H1 (cell line): ENCODE measurements around the gene TINAGL1. TPM values are rescaled to one million over a fixed set of nuclear protein-coding genes. Genes with fewer than 3 reads are reported as not detected.

Experiments
- CTCF ChIA-PET: fragments of 300-600 bp; sonication (Branson Sonifier 250); formaldehyde crosslinking; loops from one replicate; lab custom pipeline; 2021; ENCODE audit not compliant: partially characterized antibody; lab: Charles Lee
- POLR2A ChIA-PET: fragments of 300-600 bp; sonication (Branson Sonifier 250); formaldehyde crosslinking; loops from one replicate; lab custom pipeline; 2021; ENCODE audit warnings: inconsistent platforms; ENCODE audit not compliant: partially characterized antibody; lab: Charles Lee
- DNase-seq, 2 experiments: peaks; one replicate each; pipeline versions ENCODE4 v3.0.0 to v3.0.0-alpha.2; 2010 to 2022; ENCODE audit warnings: low spot score in 2 of 2, low read depth in 1 of 2, mixed read lengths in 1 of 2
- FAIRE-seq: peaks from 2 replicates; lab custom pipeline; 2011; peaks lifted over from hg19 to GRCh38; lab: Jason Lieb, UNC
- H2AFZ ChIP-seq: 2 replicates; pipeline ENCODE4 v1.8.1; 2012; ENCODE audit warnings: low read length, inconsistent platforms
- H2AK5ac ChIP-seq: 2 replicates; pipeline ENCODE4 v1.6.1; 2013; ENCODE audit warnings: low read depth, low read length
- H2BK120ac ChIP-seq: replicated peaks from 2 replicates; pipeline ENCODE3; 2013; ENCODE audit warnings: low read depth, low read length, inconsistent platforms
- H2BK12ac ChIP-seq: 2 replicates; pipeline ENCODE4 v1.6.1; 2013; ENCODE audit warnings: low read depth, low read length
- H2BK15ac ChIP-seq: 2 replicates; pipeline ENCODE4 v1.6.1; 2013; ENCODE audit warnings: low read length
- H2BK20ac ChIP-seq: 2 replicates; pipeline ENCODE4 v1.6.1; 2013; ENCODE audit warnings: low read length
- H2BK5ac ChIP-seq: 2 replicates; pipeline ENCODE4 v1.6.1; 2013; ENCODE audit warnings: low read depth, low read length
- H3K14ac ChIP-seq: 2 replicates; pipeline ENCODE4 v1.6.1; 2013; ENCODE audit warnings: inconsistent platforms; ENCODE audit not compliant: insufficient read length
- H3K18ac ChIP-seq: 2 replicates; pipeline ENCODE4 v1.6.1; 2013; ENCODE audit warnings: low read length; ENCODE audit errors: extremely low read depth
- H3K23ac ChIP-seq: 2 replicates; pipeline ENCODE4 v1.6.1; 2013; ENCODE audit warnings: inconsistent platforms; ENCODE audit not compliant: insufficient read length
- H3K23me2 ChIP-seq: 2 replicates; pipeline ENCODE4 v1.6.1; 2013; ENCODE audit warnings: low read depth, low read length
- H3K27ac ChIP-seq: 2 replicates; pipeline ENCODE4 v1.6.1; 2011; ENCODE audit warnings: low read depth, low read length, inconsistent platforms
- H3K27me3 ChIP-seq, 4 experiments: replicated peaks in 1 of 4; 1 replicate in 1 of 4; 2 replicates in 3 of 4; pipeline versions ENCODE4 v1.6.1 to v1.8.1; 2011 to 2013; ENCODE audit warnings: low read length in 3 of 4, mild to moderate bottlenecking in 3 of 4, inconsistent platforms in 2 of 4, mixed read lengths in 2 of 4, moderate library complexity in 1 of 4; ENCODE audit not compliant: control insufficient read depth in 3 of 4, insufficient read depth in 3 of 4; ENCODE audit errors: extremely low read depth in 1 of 4
- H3K36me3 ChIP-seq, 4 experiments: 2 replicates each; pipeline versions ENCODE4 v1.6.1 to v1.8.1; 2011 to 2013; ENCODE audit warnings: mild to moderate bottlenecking in 4 of 4, low read length in 3 of 4, moderate library complexity in 2 of 4, control low read depth in 1 of 4, inconsistent platforms in 1 of 4; ENCODE audit not compliant: insufficient read depth in 4 of 4, control insufficient read depth in 2 of 4
- H3K4ac ChIP-seq: replicated peaks from 2 replicates; pipeline ENCODE3; 2013; ENCODE audit warnings: low read length, low read depth, mixed read lengths, inconsistent platforms; ENCODE audit not compliant: insufficient read length
- H3K4me1 ChIP-seq, 4 experiments: replicated peaks in 1 of 4; 1 replicate in 1 of 4; 2 replicates in 3 of 4; pipeline versions ENCODE4 v1.6.1 to v1.8.1; 2011 to 2013; ENCODE audit warnings: low read length in 3 of 4, inconsistent platforms in 2 of 4, mixed read lengths in 1 of 4; ENCODE audit not compliant: insufficient read depth in 4 of 4, control insufficient read depth in 3 of 4
- H3K4me2 ChIP-seq, 2 experiments: 2 replicates each; pipeline versions ENCODE4 v1.6.1 to v1.8.1; 2011 to 2013; ENCODE audit warnings: low read depth in 2 of 2, low read length in 2 of 2, control low read depth in 1 of 2, inconsistent platforms in 1 of 2, mild to moderate bottlenecking in 1 of 2; ENCODE audit not compliant: insufficient read depth in 1 of 2
- H3K4me3 ChIP-seq, 4 experiments: fragments of 200-600, 300-600 bp in 1 of 4; sonication (generic), shearing (Covaris generic), sonication (Bioruptor Twin) in 1 of 4; 2 replicates each; pipeline versions ENCODE4 v1.5.1 to v1.8.1; 2011 to 2016; ENCODE audit warnings: low read length in 4 of 4, low read depth in 3 of 4, control low read depth in 2 of 4, inconsistent platforms in 2 of 4, mild to moderate bottlenecking in 2 of 4, mixed read lengths in 1 of 4, moderate library complexity in 1 of 4; ENCODE audit not compliant: insufficient read depth in 2 of 4; ENCODE audit errors: extremely low read depth in 1 of 4
- H3K56ac ChIP-seq: replicated peaks from 2 replicates; pipeline ENCODE3; 2013; ENCODE audit warnings: low read depth, mild to moderate bottlenecking, mixed read lengths, low read length, inconsistent platforms; ENCODE audit not compliant: insufficient read length
- H3K79me1 ChIP-seq: 2 replicates; pipeline ENCODE4 v1.6.1; 2013; ENCODE audit warnings: low read depth, low read length, control low read depth
- H3K79me2 ChIP-seq, 2 experiments: 2 replicates each; pipeline versions ENCODE4 v1.6.1 to v1.8.1; 2012 to 2013; ENCODE audit warnings: low read length in 2 of 2, mild to moderate bottlenecking in 2 of 2, inconsistent platforms in 1 of 2; ENCODE audit not compliant: insufficient read depth in 2 of 2, control insufficient read depth in 1 of 2
- H3K9ac ChIP-seq, 4 experiments: replicated peaks in 1 of 4; 1 replicate in 1 of 4; 2 replicates in 3 of 4; pipeline versions ENCODE4 v1.6.1 to v1.8.1; 2011 to 2013; ENCODE audit warnings: low read depth in 3 of 4, low read length in 3 of 4, control low read depth in 2 of 4, mild to moderate bottlenecking in 2 of 4, moderate library complexity in 2 of 4, inconsistent platforms in 1 of 4; ENCODE audit errors: extremely low read depth in 1 of 4
- H3K9me3 ChIP-seq, 2 experiments: 2 replicates each; pipeline versions ENCODE4 v1.6.1 to v1.8.1; 2012 to 2013; ENCODE audit warnings: mild to moderate bottlenecking in 2 of 2, moderate library complexity in 2 of 2, control low read depth in 1 of 2, inconsistent platforms in 1 of 2, low read depth in 1 of 2, low read length in 1 of 2, mixed read lengths in 1 of 2; ENCODE audit not compliant: insufficient read depth in 2 of 2
- H4K20me1 ChIP-seq, 2 experiments: replicated peaks in 1 of 2; 2 replicates each; pipeline versions ENCODE3 to v1.8.1; 2011 to 2013; ENCODE audit warnings: inconsistent platforms in 2 of 2, low read length in 2 of 2, mild to moderate bottlenecking in 1 of 2; ENCODE audit not compliant: insufficient read depth in 2 of 2, control insufficient read depth in 1 of 2
- H4K5ac ChIP-seq: 2 replicates; pipeline ENCODE4 v1.6.1; 2013; ENCODE audit warnings: low read length, low read depth, mixed read lengths, inconsistent platforms; ENCODE audit not compliant: insufficient read length
- H4K8ac ChIP-seq: 2 replicates; pipeline ENCODE4 v1.8.0; 2013; ENCODE audit warnings: mild to moderate bottlenecking, moderate library complexity, low read length, inconsistent platforms; ENCODE audit not compliant: insufficient read depth; ENCODE audit errors: extremely low read depth
- H4K91ac ChIP-seq: replicated peaks from 2 replicates; pipeline ENCODE3; 2013; ENCODE audit warnings: low read length, mixed read lengths, inconsistent platforms; ENCODE audit not compliant: insufficient read length
- BCL11A ChIP-seq, 2 experiments: IDR thresholded peaks; one replicate each; pipeline ENCODE4 v1.6.1; 2011; ENCODE audit warnings: low read depth in 2 of 2, low read length in 2 of 2, mild to moderate bottlenecking in 2 of 2
- CBX5 ChIP-seq: fragments of 300-800, 300-1000 bp; sonication (generic); IDR thresholded peaks from 2 replicates; pipeline ENCODE4 v1.7.1; 2016; ENCODE audit warnings: antibody characterized with exemption, low read length, low read depth
- CBX8 ChIP-seq: fragments of 300-800, 300-1000 bp; sonication (generic); IDR thresholded peaks from 2 replicates; pipeline ENCODE4 v1.7.1; 2016; ENCODE audit warnings: low read depth, low read length, borderline replicate concordance
- CEBPB ChIP-seq: IDR thresholded peaks from 2 replicates; pipeline ENCODE4 v1.6.1; 2012; ENCODE audit warnings: low read depth, low read length
- CHD2 ChIP-seq: IDR thresholded peaks from 2 replicates; pipeline ENCODE4 v1.6.1; 2012; ENCODE audit warnings: low read length, improper control_type of control experiment
- EP300 ChIP-seq, 2 experiments: IDR thresholded peaks; 1 replicate in 1 of 2; 2 replicates in 1 of 2; pipeline ENCODE4 v1.6.1; 2011 to 2012; ENCODE audit warnings: low read depth in 2 of 2, low read length in 2 of 2, mild to moderate bottlenecking in 2 of 2, borderline replicate concordance in 1 of 2, inconsistent platforms in 1 of 2, moderate library complexity in 1 of 2
- KDM4A ChIP-seq: IDR thresholded peaks from one replicate; pipeline ENCODE4 v1.7.1; 2012; ENCODE audit warnings: low read depth, mild to moderate bottlenecking, moderate library complexity, low read length, inconsistent platforms; ENCODE audit not compliant: severe bottlenecking
- NRF1 ChIP-seq: IDR thresholded peaks from 2 replicates; pipeline ENCODE4 v1.6.1; 2011; ENCODE audit warnings: mild to moderate bottlenecking, low read depth, low read length, improper control_type of control experiment
- PHF8 ChIP-seq: fragments of 200-600 bp; sonication (generic); conservative IDR thresholded peaks from 2 replicates; pipeline ENCODE4 v1.7.1; 2012; ENCODE audit warnings: low read depth, mild to moderate bottlenecking, inconsistent platforms, low read length, moderate library complexity
- RXRA ChIP-seq: IDR thresholded peaks from 2 replicates; pipeline ENCODE4 v1.6.1; 2011; ENCODE audit warnings: low read depth, mild to moderate bottlenecking, low read length, moderate library complexity; ENCODE audit not compliant: insufficient read depth
- SP2 ChIP-seq: IDR thresholded peaks from 2 replicates; pipeline ENCODE4 v1.6.1; 2012; ENCODE audit warnings: mild to moderate bottlenecking, low read length, inconsistent platforms
- SP4 ChIP-seq: IDR thresholded peaks from 2 replicates; pipeline ENCODE4 v1.6.1; 2012; ENCODE audit warnings: low read length, inconsistent platforms
- TAF7 ChIP-seq: optimal IDR thresholded peaks from 2 replicates; pipeline ENCODE3; 2011; ENCODE audit warnings: low read depth, mild to moderate bottlenecking, inconsistent platforms, low read length, moderate library complexity, borderline replicate concordance
- TBP ChIP-seq: IDR thresholded peaks from 2 replicates; pipeline ENCODE4 v1.6.1; 2011; ENCODE audit warnings: low read depth, low read length, improper control_type of control experiment
- TCF12 ChIP-seq: IDR thresholded peaks from 2 replicates; pipeline ENCODE4 v1.6.1; 2011; ENCODE audit warnings: low read depth, mild to moderate bottlenecking, low read length
- WGBS, 2 experiments: shearing (Covaris generic) in 1 of 2; methylation state at CpG; one replicate each; pipeline versions ENCODE4 v1.1.6 to v1.1.7; 2013 to 2015; ENCODE audit warnings: low lambda C conversion rate in 2 of 2, mixed read lengths in 2 of 2, inconsistent platforms in 1 of 2, low coverage in 1 of 2, missing lambda C conversion rate in 1 of 2; ENCODE audit not compliant: insufficient replicate concordance in 2 of 2, insufficient coverage in 1 of 2, insufficient read length in 1 of 2; ENCODE audit errors: extremely low coverage in 1 of 2, missing lambda C conversion rate in 1 of 2; 5-methylcytosine and 5-hydroxymethylcytosine counted together
- polyA plus RNA-seq, 7 experiments: library from polyadenylated mRNA; depleted of rRNA in 3 of 7; stranded (reverse) in 5 of 7; unstranded in 2 of 7; fragments of >200 nt in 5 of 7; fragments of 200-250 nt in 2 of 7; gene quantifications; 1 replicate in 5 of 7; 2 replicates in 1 of 7; 4 replicates in 1 of 7; pipeline versions ENCODE4 v1.2.1 to v1.2.3, GENCODE V29; 2011 to 2013; ENCODE audit warnings: missing spikeins in 2 of 7, mixed read lengths in 2 of 7
- total RNA-seq: library from RNA; stranded (reverse); fragmentation: NEBNext Ultra II Directional; extraction: Animal tissue kit (Norgen Biotek cat#: 25700); gene quantifications from 2 replicates; pipeline ENCODE4 v1.2.1, GENCODE V29; 2021

Gene TINAGL1
- total and polyA plus RNA-seq, 2 of the 8 experiments (the other 6 are each of a cell fraction or from before 2014, with no cell fraction given): 11.2 to 21.7 TPM

DNA sequence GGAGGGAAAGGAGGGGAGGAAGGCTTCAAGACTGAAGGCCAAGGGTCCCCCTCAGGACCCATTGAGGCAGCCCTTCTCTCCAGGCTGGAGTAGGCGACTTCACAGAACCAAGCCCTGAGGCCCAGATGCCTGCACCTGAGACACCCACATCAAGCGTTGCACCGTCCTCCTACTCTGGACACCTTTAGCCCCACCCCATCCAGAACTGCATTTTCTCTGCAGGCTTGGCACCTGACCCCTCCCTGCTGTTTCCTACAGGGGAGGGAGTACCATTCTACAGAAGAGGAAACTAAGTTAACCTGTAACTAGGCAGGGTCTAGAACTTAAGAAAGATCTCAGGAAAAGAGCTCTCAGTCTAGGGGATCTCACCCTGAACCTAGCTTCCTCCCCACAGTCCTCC, 56.3 kb downstream of the TINAGL1 start:
- H3K79me2 ChIP-seq: peaks cover 0 to 16% of the 10 kb centered on the region in 2 experiments; a peak in 1 of 4 replicates
- no peak overlapping the region for H2BK12ac ChIP-seq
- no peaks in the 10 kb centered on the region for H3K4me1 ChIP-seq
- no peak overlapping the region for H4K8ac ChIP-seq
- H2BK15ac ChIP-seq: no peak overlapping the region
- WGBS, 2 experiments: 95% methylated on average over 3 of the region's 3 CpGs; no CpG with 5 or more reads in 1 of the 2 experiments
- H3K4ac ChIP-seq: no peak overlapping the region
- no peaks in the 10 kb centered on the region for H3K23me2 ChIP-seq
- no peak overlapping the region for H3K23ac ChIP-seq
- no peak overlapping the region for H3K4me3 ChIP-seq
- ChIA-PET CTCF (interaction anchor here (0.8 to 8.6 kb wide), 29 partner anchors 8 to 164 kb away, joined by 3 to 40 read pairs (median 5); partner anchors contain the start of gene PEF1), POLR2A (interaction anchor here (0.8 to 4.3 kb wide), 4 partner anchors 10 to 14 kb away, joined by 3 to 31 read pairs (median 3); partner anchors contain the start of gene PEF1)
- H2AK5ac ChIP-seq: no peak overlapping the region
- peaks cover 3 to 21% (median 11%) of the 10 kb centered on the region in 4 experiments; a peak in 7 of 8 replicates for H3K36me3 ChIP-seq
- H2AFZ ChIP-seq: no peak overlapping the region
- FAIRE-seq: no peak
- H2BK120ac ChIP-seq: no peak overlapping the region
- H2BK20ac ChIP-seq: no peak overlapping the region
- peaks cover 10% of the 10 kb centered on the region; the same call in 1 of the 2 replicates for H3K79me1 ChIP-seq
- H3K9me3 ChIP-seq: no peaks in the 10 kb centered on the region
- no peak overlapping the region for H4K91ac ChIP-seq
- peaks cover 0 to 5% of the 10 kb centered on the region in 2 experiments for H4K20me1 ChIP-seq
- H3K27me3 ChIP-seq: no peaks in the 10 kb centered on the region
- H3K9ac ChIP-seq: no peak overlapping the region
- H4K5ac ChIP-seq: no peak overlapping the region
- H3K56ac ChIP-seq: no peak overlapping the region
- DNase-seq: no peak
- H3K18ac ChIP-seq: no peak overlapping the region
- no peak overlapping the region for H3K27ac ChIP-seq
- H3K14ac ChIP-seq: no peak overlapping the region
- H3K4me2 ChIP-seq: no peak overlapping the region
- no peak overlapping the region for H2BK5ac ChIP-seq
- TF ChIP-seq CHD2: no peak
- TF ChIP-seq KDM4A: no peak
- no peak for TF ChIP-seq CBX8
- no peak for TF ChIP-seq NRF1
- no peak for TF ChIP-seq SP2
- TF ChIP-seq SP4: no peak
- TF ChIP-seq CEBPB: no peak
- TF ChIP-seq TBP: no peak
- no peak for TF ChIP-seq EP300 (IDR thresholded peaks at IDR 0.05; ENCODE audit: borderline replicate concordance in 1 of 2, low read depth in 2 of 2, low read length in 2 of 2)
- TF ChIP-seq PHF8: no peak
- TF ChIP-seq CBX5: no peak
- TF ChIP-seq TAF7: no peak
- no peak for TF ChIP-seq BCL11A (IDR thresholded peaks at IDR 0.05; ENCODE audit: low read depth in 2 of 2, low read length in 2 of 2)
- TF ChIP-seq RXRA: no peak
- TF ChIP-seq TCF12: no peak
